Osteocyte (in vitro differentiated cells): ENCODE measurements around the gene MALL. TPM values are rescaled to one million over a fixed set of nuclear protein-coding genes. Genes with fewer than 3 reads are reported as not detected.
"Not testable (repeated sequence)": the region's sequence is repeated elsewhere in the genome, so short reads cannot be mapped to it uniquely, and the experiment has no call there.

Experiments
- DNase-seq: peaks from one replicate; pipeline ENCODE4 v3.0.0; 2021; ENCODE audit warnings: mixed read lengths; ENCODE audit not compliant: unreplicated experiment; ENCODE audit errors: extremely low spot score
- H3K27ac Mint-ChIP-seq: one replicate; pipeline ENCODE4 v1.8.0; 2021; ENCODE audit warnings: mild to moderate bottlenecking, mixed read lengths; ENCODE audit not compliant: unreplicated experiment
- H3K27me3 Mint-ChIP-seq: one replicate; pipeline ENCODE4 v1.8.0; 2021; ENCODE audit warnings: mixed read lengths; ENCODE audit not compliant: unreplicated experiment
- H3K36me3 Mint-ChIP-seq: one replicate; pipeline ENCODE4 v1.8.0; 2021; ENCODE audit warnings: mixed read lengths; ENCODE audit not compliant: unreplicated experiment
- H3K4me1 Mint-ChIP-seq: one replicate; pipeline ENCODE4 v1.8.0; 2021; ENCODE audit warnings: mixed read lengths; ENCODE audit not compliant: unreplicated experiment
- H3K4me3 Mint-ChIP-seq: one replicate; pipeline ENCODE4 v1.8.0; 2021; ENCODE audit warnings: mild to moderate bottlenecking, moderate library complexity, mixed read lengths; ENCODE audit not compliant: unreplicated experiment
- H3K9me3 Mint-ChIP-seq: one replicate; pipeline ENCODE4 v1.8.0; 2021; ENCODE audit warnings: mixed read lengths; ENCODE audit not compliant: unreplicated experiment
- total RNA-seq: library from RNA; stranded (reverse); gene quantifications from 2 replicates; pipeline ENCODE4 v1.2.1, GENCODE V29; 2021

Gene MALL
- total RNA-seq, 1 donor from 2014 or later = 0.64 TPM

GRCh38 chr2:110060550-110060949, 55.1 kb downstream of the MALL start:
- not testable (repeated sequence) for H3K27me3 Mint-ChIP-seq

DNA sequence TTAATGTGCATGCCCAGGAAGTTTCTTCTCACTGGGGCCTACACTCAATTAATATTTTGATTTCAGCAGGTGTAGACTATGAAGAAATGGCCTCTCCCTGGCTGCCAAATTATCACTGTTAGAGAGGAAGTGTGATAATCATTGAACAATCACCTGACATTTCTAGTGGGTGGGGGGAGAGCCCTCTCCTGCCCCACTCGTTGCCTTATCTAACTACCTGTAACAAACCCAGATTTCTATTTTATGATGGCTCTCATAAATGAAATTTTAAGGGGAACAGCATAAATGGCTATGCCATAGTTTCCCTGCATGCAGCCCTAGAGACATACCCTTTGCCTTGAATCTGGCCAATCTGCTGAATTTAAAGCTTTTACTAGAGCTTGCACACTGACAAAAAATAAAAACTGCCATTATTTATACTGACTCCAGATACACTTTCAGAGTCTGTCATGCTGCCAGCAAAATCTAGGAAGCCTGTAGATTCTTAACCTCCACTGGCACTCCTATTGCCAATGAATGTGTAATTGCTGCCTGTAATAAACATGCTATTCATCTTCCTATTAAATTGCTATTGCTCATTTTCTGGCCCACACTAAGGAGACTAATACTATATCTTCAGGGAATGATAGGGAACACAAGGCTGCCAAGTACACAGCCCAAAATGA, 55.8 kb downstream of the MALL start:
- not testable (repeated sequence) for H3K9me3 Mint-ChIP-seq, H3K27ac Mint-ChIP-seq, H3K4me1 Mint-ChIP-seq, H3K36me3 Mint-ChIP-seq, H3K27me3 Mint-ChIP-seq, DNase-seq, H3K4me3 Mint-ChIP-seq

More at GRCh38 chr2:110060550-110060949, 55.1 kb downstream of the MALL start:
- H3K9me3 Mint-ChIP-seq, H3K4me3 Mint-ChIP-seq, DNase-seq, H3K27ac Mint-ChIP-seq, H3K36me3 Mint-ChIP-seq, H3K4me1 Mint-ChIP-seq: not testable (repeated sequence)

GRCh38 chr2:110059009-110059693, 56.5 kb downstream of the MALL start:
- H3K36me3 Mint-ChIP-seq, DNase-seq, H3K4me3 Mint-ChIP-seq, H3K4me1 Mint-ChIP-seq, H3K27me3 Mint-ChIP-seq, H3K27ac Mint-ChIP-seq, H3K9me3 Mint-ChIP-seq: not testable (repeated sequence)

DNA sequence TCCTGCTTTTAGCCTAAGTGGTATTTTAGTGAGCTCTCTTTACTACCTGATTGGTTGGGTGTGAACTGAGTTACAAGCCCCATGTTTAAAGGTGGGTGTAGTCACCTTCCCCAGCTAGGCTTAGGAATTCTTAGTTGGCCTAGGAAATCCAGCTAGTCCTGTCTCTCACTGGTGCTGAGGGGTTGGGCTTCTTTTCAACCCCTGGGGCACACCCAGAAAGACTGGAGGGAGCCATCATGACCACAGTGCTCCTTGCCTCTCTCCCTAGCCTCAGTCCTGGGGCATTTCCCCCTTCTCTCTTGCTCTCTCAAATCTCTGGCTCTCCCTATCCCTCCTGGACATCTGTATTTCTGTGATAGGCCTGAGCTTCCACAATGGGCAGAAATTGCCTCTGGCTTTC, 57.6 kb downstream of the MALL start:
- not testable (repeated sequence) for H3K27me3 Mint-ChIP-seq, H3K4me1 Mint-ChIP-seq, H3K36me3 Mint-ChIP-seq, H3K4me3 Mint-ChIP-seq, DNase-seq, H3K27ac Mint-ChIP-seq, H3K9me3 Mint-ChIP-seq

DNA sequence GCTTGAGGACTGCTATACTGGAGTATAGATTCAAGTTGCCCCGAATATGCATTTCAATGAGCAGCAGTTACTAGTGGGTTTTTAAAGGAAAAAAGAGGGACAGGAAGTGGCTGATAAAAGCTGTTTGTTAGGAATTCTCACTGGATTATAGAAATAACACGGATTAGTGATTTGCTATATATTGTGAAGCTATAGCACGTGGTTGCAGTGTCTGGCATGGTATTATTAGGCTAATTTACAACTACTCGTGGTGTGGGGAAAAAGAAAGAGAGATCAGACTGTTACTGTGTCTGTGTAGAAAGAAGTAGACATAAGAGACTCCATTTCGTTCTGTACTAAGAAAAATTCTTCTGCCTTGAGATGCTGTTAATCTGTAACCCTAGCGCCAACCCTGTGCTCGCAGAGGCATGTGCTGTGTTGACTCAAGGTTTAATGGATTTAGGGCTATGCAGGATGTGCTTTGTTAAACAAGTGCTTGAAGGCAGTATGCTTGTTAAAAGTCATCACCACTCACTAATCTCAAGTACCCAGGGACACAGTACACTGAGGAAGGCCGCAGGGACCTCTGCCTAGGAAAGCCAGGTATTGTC, 59.7 kb downstream of the MALL start:
- DNase-seq, H3K9me3 Mint-ChIP-seq, H3K27ac Mint-ChIP-seq, H3K4me1 Mint-ChIP-seq, H3K36me3 Mint-ChIP-seq, H3K4me3 Mint-ChIP-seq, H3K27me3 Mint-ChIP-seq: not testable (repeated sequence)

DNA sequence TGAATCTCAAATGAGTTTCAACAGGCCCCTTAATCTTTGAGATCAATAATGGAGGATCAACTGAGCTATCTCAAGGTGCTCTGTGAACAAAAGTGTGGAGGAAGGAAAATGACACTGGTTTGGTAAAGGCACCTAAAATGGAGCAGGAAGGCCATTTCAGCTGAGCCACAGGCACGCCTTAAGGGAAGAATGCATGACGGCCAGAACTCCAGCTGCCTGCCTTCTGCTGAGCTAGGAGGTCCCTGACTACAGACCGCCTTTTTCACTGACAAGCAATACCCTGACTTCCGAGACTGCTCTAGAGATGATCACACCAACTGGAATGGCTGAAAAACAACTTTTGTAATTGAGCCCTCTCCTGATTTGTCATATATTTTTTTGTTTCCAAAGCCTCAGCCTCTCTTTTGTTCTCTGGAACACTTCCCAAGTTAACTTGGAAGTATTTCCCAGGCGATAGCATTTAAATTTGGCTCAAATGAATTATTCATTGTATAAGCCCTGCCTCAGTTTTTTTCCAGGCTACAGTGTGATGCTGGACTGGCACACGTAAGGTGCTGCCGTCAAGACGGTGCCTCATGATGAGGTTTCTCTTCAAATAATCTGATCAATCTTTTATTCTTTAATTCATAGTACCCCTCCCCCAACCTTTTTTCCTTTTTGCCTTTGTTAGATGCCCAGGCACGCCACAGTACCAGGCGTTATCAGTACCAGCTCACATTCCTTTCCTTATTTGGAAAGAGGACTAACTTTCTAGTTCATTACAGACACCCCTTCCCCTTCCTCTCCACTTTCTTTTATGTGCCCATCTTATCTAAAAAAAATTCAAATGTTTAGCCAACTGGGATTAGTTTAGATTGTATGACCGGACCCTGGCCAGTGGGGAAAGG, 60.9 kb downstream of the MALL start:
- H3K36me3 Mint-ChIP-seq, H3K27ac Mint-ChIP-seq, H3K27me3 Mint-ChIP-seq, H3K4me3 Mint-ChIP-seq, DNase-seq, H3K9me3 Mint-ChIP-seq, H3K4me1 Mint-ChIP-seq: not testable (repeated sequence)

GRCh38 chr2:110053688-110054087, 61.9 kb downstream of the MALL start:
- not testable (repeated sequence) for H3K4me1 Mint-ChIP-seq

GRCh38 chr2:110052166-110052565, 63.5 kb downstream of the MALL start:
- not testable (repeated sequence) for DNase-seq, H3K27me3 Mint-ChIP-seq, H3K36me3 Mint-ChIP-seq, H3K4me1 Mint-ChIP-seq, H3K9me3 Mint-ChIP-seq, H3K4me3 Mint-ChIP-seq, H3K27ac Mint-ChIP-seq

More at GRCh38 chr2:110053688-110054087, 61.9 kb downstream of the MALL start:
- not testable (repeated sequence) for DNase-seq, H3K27me3 Mint-ChIP-seq, H3K27ac Mint-ChIP-seq, H3K9me3 Mint-ChIP-seq, H3K4me3 Mint-ChIP-seq, H3K36me3 Mint-ChIP-seq

GRCh38 chr2:110050222-110050621, 65.4 kb downstream of the MALL start:
- not testable (repeated sequence) for H3K4me3 Mint-ChIP-seq, H3K9me3 Mint-ChIP-seq, H3K4me1 Mint-ChIP-seq, DNase-seq, H3K27me3 Mint-ChIP-seq, H3K36me3 Mint-ChIP-seq, H3K27ac Mint-ChIP-seq

- not testable (repeated sequence) for H3K9me3 Mint-ChIP-seq, DNase-seq, H3K4me3 Mint-ChIP-seq, H3K27me3 Mint-ChIP-seq, H3K4me1 Mint-ChIP-seq, H3K27ac Mint-ChIP-seq, H3K36me3 Mint-ChIP-seq
Measured at GRCh38 chr2:110049769-110050168, 65.9 kb downstream of the MALL start.

GRCh38 chr2:110048255-110049197, 67.1 kb downstream of the MALL start:
- not testable (repeated sequence) for H3K4me3 Mint-ChIP-seq, H3K4me1 Mint-ChIP-seq, H3K27ac Mint-ChIP-seq, H3K36me3 Mint-ChIP-seq, H3K9me3 Mint-ChIP-seq, H3K27me3 Mint-ChIP-seq
- DNase-seq = peak; percentile 81
